HAP-1 (cell line): ENCODE data around the gene METTL25.

Experiments
- DNase-seq, 2 experiments: peaks; one replicate each; pipeline ENCODE4 v3.0.0-alpha.2; 2016 to 2020; ENCODE audit warnings: low spot score in 2 of 2
- H3K27me3 ChIP-seq: fragments of 250-450 bp; sonication (Bioruptor Pico); 2 replicates; pipeline ENCODE4 v1.5.1; 2020; ENCODE audit warnings: low read depth, mild to moderate bottlenecking, moderate library complexity
- H3K36me3 ChIP-seq: fragments of 250-450 bp; sonication (Bioruptor Pico); replicated peaks from 2 replicates; pipeline ENCODE4 v1.5.1; 2020; ENCODE audit warnings: mild to moderate bottlenecking
- H3K4me1 ChIP-seq: fragments of 250-450 bp; sonication (Bioruptor Pico); 2 replicates; pipeline ENCODE4 v1.5.1; 2020; ENCODE audit warnings: mild to moderate bottlenecking
- H3K4me3 ChIP-seq: fragments of 250-450 bp; sonication (Bioruptor Pico); 2 replicates; pipeline ENCODE4 v1.5.1; 2020; ENCODE audit warnings: mild to moderate bottlenecking, moderate library complexity
- H3K9me3 ChIP-seq: fragments of 250-450 bp; sonication (Bioruptor Pico); 2 replicates; pipeline ENCODE4 v1.5.1; 2020; ENCODE audit warnings: mild to moderate bottlenecking, moderate library complexity
- in situ Hi-C: fragments of 300-500 bp; cut with MboI; formaldehyde crosslinking; loops from 3 replicates; pipeline ENCODE4 v1.14.3; 2020; ENCODE audit warnings: low sequenced_read_pairs, inconsistent platforms, mixed read lengths

Gene METTL25

DNA sequence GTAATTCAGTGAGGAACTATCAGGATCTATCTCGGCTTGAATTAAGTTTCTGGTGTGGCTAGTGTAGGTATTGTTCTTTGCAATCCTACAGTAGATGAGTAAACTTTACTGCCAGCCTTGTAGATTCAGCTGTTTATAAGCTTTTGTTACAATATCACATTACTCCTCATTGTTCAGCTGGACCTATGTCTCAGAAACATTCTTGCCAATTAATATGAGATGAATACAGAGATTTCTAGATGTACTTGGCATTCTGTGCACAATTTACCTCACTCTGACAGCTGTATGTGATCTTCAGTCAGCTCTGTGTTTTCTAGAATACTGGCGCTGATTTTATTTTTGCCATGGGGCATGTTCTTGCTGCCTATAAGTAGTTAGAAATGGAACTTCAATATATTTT lies 55.7 kb downstream of the METTL25 start:
- Histone ChIP-seq H3K4me3 (no peak overlapping the region), H3K9me3 (no peaks in the 10 kb centered on the region), H3K27me3 (no peaks in the 10 kb centered on the region), H3K4me1 (no peaks in the 10 kb centered on the region), H3K36me3 (no peaks in the 10 kb centered on the region)
- in situ Hi-C loops = no loop called here
- DNase-seq = no peak

DNA sequence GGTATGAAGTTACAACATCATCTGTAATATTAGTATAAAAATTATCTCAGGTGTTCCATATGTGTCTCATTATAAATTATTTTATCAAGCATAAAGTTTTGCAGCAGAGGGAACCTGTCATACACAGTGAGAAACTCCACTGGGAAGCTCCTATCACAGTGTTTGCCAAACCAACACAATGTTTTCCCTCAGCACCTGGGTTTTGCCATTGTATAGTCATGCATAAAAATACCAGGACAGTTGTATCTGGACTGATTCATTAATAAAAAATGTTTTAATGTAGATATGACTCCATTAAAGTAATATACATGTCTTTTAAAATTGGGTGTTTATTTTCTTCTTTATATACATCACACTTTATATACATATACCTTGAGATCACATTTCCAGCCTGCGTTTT lies 56.6 kb downstream of the METTL25 start:
- Histone ChIP-seq H3K27me3 (no peaks in the 10 kb centered on the region), H3K9me3 (no peaks in the 10 kb centered on the region), H3K36me3 (no peaks in the 10 kb centered on the region), H3K4me1 (no peaks in the 10 kb centered on the region), H3K4me3 (no peak overlapping the region)
- DNase-seq = no peak
- in situ Hi-C loops = no loop called here

DNA sequence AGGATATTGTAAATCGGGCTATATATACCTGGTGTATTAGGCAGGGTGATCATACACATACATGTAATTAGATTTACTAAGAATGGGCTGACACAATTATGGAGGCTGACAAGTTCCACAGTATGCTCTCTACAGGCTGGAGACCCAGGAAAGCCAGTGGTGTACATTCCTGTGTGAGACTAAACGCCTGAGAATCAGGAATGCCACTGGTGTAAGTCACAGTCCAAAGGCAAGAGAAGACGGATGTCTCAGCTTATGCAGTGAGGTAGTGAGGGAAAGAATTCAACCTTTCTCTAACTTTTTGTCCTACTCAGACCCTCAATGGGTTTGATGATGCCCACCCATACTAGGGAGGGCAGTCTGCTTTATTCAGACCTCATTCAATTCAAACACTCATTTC lies 57.1 kb downstream of the METTL25 start:
- no peaks in the 10 kb centered on the region for H3K9me3 ChIP-seq
- DNase-seq = no peak
- in situ Hi-C loops = no loop called here
- no peaks in the 10 kb centered on the region for H3K36me3 ChIP-seq
- no peaks in the 10 kb centered on the region for H3K4me1 ChIP-seq
- no peaks in the 10 kb centered on the region for H3K27me3 ChIP-seq
- no peak overlapping the region for H3K4me3 ChIP-seq

DNA sequence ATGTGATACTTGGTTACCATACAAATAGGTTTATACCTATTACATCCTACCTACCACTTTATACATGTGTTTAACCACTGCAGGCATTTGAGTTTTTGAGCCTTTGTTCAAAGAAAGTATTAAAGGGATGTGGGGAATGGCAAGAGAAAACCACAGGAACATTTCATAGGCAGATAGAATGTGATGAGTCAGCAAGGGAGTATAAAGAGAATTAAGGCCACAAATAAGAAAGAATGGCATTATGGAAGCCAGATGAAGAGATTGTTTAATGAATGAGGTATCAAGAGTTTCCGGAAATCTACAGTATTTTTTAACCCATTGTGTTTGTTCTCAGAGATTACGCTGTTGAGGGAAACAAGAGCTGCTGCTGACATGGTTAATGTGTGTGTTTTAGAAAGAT lies 66.9 kb downstream of the METTL25 start:
- DNase-seq = peak in 1 of 2 experiments; percentile 32
- Histone ChIP-seq H3K27me3 (no peaks in the 10 kb centered on the region), H3K9me3 (no peaks in the 10 kb centered on the region), H3K36me3 (no peaks in the 10 kb centered on the region), H3K4me1 (peaks cover 6% of the 10 kb centered on the region), H3K4me3 (no peak overlapping the region)
- in situ Hi-C loops = no loop called here

DNA sequence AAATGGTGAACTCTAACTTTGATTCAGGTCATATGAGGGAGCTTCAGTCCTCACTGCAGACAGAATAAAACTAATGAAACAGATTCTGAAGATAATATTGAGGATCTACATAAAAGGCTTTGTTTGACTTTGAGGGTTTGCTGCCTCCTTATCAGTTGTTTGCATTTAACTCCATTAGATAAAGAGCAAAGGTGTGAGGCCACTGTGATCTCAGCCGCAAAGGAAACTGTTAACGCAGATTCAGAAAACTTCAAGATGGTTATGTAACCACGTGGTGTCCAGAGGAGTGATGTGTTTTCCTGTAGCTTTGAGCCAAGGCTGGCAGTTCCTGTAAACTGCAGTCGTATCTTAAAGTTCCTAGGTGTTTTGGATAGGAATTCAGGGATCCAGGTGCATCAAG lies 67.8 kb downstream of the METTL25 start:
- DNase-seq = no peak
- Histone ChIP-seq H3K4me3 (no peak overlapping the region), H3K9me3 (no peaks in the 10 kb centered on the region), H3K4me1 (peaks cover 6% of the 10 kb centered on the region), H3K36me3 (no peaks in the 10 kb centered on the region), H3K27me3 (no peaks in the 10 kb centered on the region)
- in situ Hi-C loops = no loop called here

DNA sequence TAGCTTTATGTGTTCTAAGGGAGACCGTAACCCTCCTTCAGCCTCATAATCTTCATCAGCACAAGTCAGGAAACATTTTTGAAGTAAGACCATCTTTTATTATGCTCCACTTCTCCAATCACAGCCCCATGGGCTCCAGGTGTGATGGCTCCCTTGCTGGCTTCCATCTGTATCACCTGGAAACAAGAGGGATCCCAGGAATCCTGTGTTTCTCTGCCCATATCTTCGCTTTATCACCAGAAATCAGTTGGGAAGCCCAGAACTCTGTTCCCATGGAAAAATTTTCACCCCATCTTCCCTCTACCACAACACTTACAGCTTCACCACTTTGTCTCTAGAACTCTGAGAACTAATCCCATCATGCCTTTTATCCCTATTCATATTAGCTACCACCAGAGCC lies 68.3 kb downstream of the METTL25 start:
- H3K27me3 ChIP-seq = no peaks in the 10 kb centered on the region
- H3K36me3 ChIP-seq = no peaks in the 10 kb centered on the region
- peaks cover 6% of the 10 kb centered on the region for H3K4me1 ChIP-seq
- DNase-seq = no peak
- no peak overlapping the region for H3K4me3 ChIP-seq
- in situ Hi-C loops = no loop called here
- no peaks in the 10 kb centered on the region for H3K9me3 ChIP-seq

DNA sequence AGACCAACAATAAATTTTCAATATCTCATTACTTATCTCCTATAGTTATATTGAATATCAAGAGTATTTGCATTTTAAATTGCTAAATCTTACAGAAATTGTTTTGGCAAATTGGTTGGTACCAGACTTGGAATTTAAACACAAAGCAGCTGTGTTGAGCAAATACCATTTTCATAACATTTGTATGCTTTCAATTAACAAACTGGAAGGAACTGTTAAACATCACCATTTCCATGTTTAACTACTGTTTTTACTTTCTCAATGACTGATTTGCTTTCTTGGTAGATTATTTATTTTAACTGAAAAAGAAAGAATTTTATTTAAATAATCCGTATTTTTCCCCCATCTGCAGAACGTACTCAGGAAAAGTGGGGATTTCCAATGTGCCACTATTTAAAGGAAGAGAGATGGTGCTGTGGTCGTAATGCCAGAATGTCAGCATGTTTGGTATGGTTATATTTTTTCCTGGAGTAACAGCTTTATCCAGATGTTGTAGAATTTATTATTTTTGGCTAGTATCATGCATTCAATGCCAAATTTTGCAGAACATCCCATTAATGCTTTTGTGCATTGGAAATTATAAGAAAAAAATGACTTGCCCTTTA lies 72.3 kb downstream of the METTL25 start:
- Histone ChIP-seq H3K4me3 (no peak overlapping the region), H3K27me3 (no peaks in the 10 kb centered on the region), H3K4me1 (no peaks in the 10 kb centered on the region), H3K36me3 (no peaks in the 10 kb centered on the region), H3K9me3 (no peaks in the 10 kb centered on the region)
- no peak for DNase-seq
- in situ Hi-C loops = no loop called here

DNA sequence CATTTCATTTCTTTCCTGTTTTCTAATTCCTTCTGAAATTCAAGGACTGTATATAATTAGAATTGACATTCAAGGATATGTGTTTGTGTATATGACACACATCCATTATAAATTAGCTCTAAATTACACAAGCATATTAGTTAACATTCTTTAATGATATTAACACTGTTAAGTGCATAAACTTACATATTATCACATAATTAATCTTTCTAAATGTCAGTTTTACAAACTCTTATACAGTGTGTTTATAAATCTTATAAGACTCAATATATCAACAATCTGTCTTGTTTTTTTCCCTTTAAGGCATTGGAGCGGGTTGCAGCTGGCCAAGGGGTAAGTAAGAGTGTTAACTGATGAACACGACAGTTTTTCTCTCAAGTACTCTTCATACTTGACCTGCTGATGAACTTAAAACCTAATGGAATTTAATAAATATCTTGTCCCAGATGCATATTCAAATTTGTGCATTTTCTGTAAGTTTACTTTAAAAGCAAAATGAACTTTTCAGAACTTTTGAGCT lies 76.1 kb downstream of the METTL25 start:
- in situ Hi-C loops = no loop called here
- H3K4me3 ChIP-seq = no peak overlapping the region
- no peaks in the 10 kb centered on the region for H3K9me3 ChIP-seq
- no peaks in the 10 kb centered on the region for H3K36me3 ChIP-seq
- no peaks in the 10 kb centered on the region for H3K27me3 ChIP-seq
- DNase-seq = no peak
- 0 out of 2 replicates have a peak, but pooled peaks cover 4% of the 10 kb centered on the region for H3K4me1 ChIP-seq

DNA sequence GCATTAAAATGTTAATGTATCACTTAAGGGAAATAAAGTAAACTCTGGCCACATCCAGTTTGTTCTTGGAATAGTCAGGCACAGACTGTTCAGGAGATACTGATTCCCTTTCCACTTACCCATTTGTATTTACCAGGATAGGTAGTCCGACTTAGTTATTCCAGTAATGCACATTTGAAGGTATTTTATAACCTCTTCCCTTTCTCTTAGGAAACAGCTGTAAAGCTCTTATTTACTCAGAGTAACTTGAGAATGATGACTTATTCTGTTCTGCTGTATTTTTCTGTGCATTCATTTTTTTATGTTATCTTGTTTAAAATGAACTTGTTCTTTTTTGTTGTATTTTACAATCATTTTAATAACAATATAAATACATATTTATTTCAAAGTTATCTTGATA lies 78.0 kb downstream of the METTL25 start:
- Histone ChIP-seq H3K27me3 (no peaks in the 10 kb centered on the region), H3K4me1 (0 out of 2 replicates have a peak, but pooled peaks cover 4% of the 10 kb centered on the region), H3K9me3 (no peaks in the 10 kb centered on the region), H3K36me3 (no peaks in the 10 kb centered on the region), H3K4me3 (no peak overlapping the region)
- no peak for DNase-seq
- in situ Hi-C loops = no loop called here

DNA sequence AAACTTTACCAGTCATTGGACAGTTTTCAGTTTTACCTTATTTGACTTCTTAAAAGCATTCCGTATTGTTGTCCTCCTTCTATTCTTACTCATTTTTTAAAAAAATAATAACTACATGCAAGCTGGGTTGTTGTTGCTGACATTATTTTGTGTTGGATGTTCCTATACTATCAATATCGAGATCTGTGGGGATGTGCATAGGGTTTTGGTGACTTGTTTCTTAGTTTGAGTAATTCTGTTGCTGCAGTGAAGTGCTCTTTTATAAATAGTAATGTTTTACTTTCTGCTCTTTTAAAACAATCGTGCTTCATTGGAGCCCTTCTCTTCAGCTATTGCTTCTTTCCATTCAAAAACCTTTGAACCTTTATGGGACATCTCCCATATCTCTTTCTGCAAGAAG lies 79.4 kb downstream of the METTL25 start:
- in situ Hi-C loops = no loop called here
- 0 out of 2 replicates have a peak, but pooled peaks cover 4% of the 10 kb centered on the region for H3K4me1 ChIP-seq
- H3K4me3 ChIP-seq = no peak overlapping the region
- H3K27me3 ChIP-seq = no peaks in the 10 kb centered on the region
- H3K9me3 ChIP-seq = no peaks in the 10 kb centered on the region
- no peaks in the 10 kb centered on the region for H3K36me3 ChIP-seq
- DNase-seq = no peak

DNA sequence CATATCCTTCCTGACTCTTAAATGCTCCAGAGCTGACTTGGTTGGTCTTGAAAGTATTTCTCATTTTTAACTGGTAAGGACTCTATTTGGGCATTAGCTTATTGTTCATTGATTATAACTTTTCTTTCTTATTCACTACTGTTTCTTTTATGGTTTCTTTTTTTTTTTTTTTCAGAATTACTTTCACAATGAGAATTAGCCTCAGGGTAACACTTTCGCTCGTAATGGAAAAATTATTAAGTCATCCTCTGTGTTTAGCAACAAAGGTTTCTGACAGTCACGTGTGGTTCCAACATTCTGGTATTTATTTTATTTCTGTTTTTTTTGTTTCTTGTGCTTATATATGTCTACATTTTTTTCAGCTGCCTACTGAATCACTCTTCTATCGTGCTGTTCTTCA lies 80.0 kb downstream of the METTL25 start:
- in situ Hi-C loops = no loop called here

DNA sequence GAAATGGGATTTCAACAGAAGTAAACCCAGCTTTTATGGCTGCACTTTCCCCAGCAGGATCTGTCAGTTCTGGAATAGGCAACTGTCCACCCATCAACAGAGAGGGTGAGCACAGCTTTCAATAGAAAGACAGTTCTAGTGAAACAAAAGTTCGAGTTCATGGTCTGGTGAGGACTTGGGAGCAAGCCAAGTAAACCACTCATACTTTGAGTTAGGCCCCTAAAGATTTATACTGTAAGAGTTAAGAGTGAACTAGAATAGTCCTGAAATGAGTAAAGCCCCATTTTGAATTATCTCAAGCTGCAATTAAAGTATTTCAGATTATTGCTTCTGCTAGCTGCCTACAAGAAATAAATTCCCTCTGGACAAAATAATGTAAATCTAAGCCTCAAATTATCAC lies 82.6 kb downstream of the METTL25 start:
- no peaks in the 10 kb centered on the region for H3K36me3 ChIP-seq
- in situ Hi-C loops = no loop called here

More for the DNA sequence above, 80.0 kb downstream of the METTL25 start:
- Histone ChIP-seq H3K36me3 (no peaks in the 10 kb centered on the region), H3K9me3 (no peaks in the 10 kb centered on the region), H3K27me3 (no peaks in the 10 kb centered on the region), H3K4me1 (0 out of 2 replicates have a peak, but pooled peaks cover 4% of the 10 kb centered on the region), H3K4me3 (no peak overlapping the region)
- peak in 1 of 2 experiments; percentile 32 for DNase-seq

DNA sequence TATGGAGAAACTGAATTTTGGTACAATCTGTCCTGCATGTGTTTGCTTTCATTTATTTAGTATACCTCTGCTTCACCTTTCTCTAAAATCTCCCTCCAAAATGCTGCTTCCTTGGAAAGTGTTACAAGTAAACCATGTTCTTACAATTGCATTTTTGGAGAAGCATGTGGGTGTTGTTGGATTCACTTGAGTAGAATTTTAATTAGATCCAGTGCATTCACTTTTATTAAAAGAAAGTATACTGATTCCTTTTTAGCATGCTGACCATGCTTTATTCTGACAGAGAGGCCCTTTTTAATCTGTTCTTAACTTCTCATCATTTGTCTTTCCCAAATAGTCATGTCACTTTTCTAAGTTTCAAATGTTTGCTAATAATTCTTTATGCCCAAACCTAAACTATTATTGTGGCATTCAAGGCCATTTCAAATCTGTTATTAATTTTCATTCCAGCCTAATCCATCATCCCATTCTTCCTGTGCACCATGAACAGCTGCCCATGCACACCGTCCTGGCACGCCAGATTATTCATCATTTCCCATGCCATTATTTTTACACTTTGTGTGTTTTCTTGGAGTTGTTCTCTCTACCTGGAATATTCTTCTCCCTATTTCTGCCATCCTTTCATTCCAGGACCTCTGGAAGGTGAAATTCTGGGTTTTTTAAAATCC lies 90.7 kb downstream of the METTL25 start:
- in situ Hi-C loops = no loop called here
- H3K4me3 ChIP-seq = no peak overlapping the region

More for the DNA sequence above, 82.6 kb downstream of the METTL25 start:
- no peaks in the 10 kb centered on the region for H3K27me3 ChIP-seq
- H3K4me1 ChIP-seq = 0 out of 2 replicates have a peak, but pooled peaks cover 4% of the 10 kb centered on the region
- no peak for DNase-seq
- no peaks in the 10 kb centered on the region for H3K9me3 ChIP-seq
- no peak overlapping the region for H3K4me3 ChIP-seq

DNA sequence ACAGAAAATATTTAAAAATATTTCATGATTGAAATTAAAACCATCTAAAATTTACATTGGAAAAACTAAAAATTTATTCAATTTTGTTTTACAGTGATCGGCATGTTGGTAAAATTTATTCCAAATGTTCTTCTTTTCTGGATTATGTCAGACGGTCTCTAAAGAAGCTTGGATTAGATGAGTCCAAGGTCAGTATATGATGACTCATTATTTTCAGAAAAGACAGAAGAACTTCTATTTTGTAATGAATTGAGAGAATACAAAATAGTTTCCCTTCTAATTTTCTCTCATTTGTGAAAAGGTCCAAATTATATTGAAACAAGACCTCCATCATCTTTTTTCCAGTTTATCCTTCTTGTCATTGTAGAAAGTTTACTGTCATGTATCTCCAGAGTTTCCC lies 98.3 kb downstream of the METTL25 start:
- Histone ChIP-seq H3K36me3 (no peaks in the 10 kb centered on the region), H3K9me3 (no peaks in the 10 kb centered on the region), H3K4me3 (no peak overlapping the region), H3K27me3 (no peaks in the 10 kb centered on the region), H3K4me1 (no peaks in the 10 kb centered on the region)
- in situ Hi-C loops = no loop called here
- no peak for DNase-seq

More for the DNA sequence above, 90.7 kb downstream of the METTL25 start:
- H3K36me3 ChIP-seq = no peaks in the 10 kb centered on the region
- H3K4me1 ChIP-seq = no peaks in the 10 kb centered on the region; the same call in 1 of the 2 replicates
- no peaks in the 10 kb centered on the region for H3K27me3 ChIP-seq
- DNase-seq = no peak
- no peaks in the 10 kb centered on the region for H3K9me3 ChIP-seq
